G401 (cell line): ENCODE data around the gene PRODH. TPM values are rescaled to one million over a fixed set of nuclear protein-coding genes. Genes with fewer than 3 reads are reported as not detected.
"Not testable (repeated sequence)": the region's sequence is repeated elsewhere in the genome, so short reads cannot be mapped to it uniquely, and the experiment has no call there.

Experiments
- DNase-seq: peaks from one replicate; pipeline ENCODE4 v3.0.0-alpha.2; 2015; ENCODE audit warnings: low spot score
- in situ Hi-C: cut with HindIII; loops from 2 replicates; pipeline ENCODE4 v1.10.0; 2016; ENCODE audit warnings: low sequenced_read_pairs, mixed read lengths
- total RNA-seq: library from RNA; depleted of rRNA; stranded (reverse); fragments of >200 nt; shearing (Covaris generic); gene quantifications from 2 replicates; pipeline ENCODE4 v1.2.3, GENCODE V29; 2014; rRNA removed

Gene PRODH
- total RNA-seq, 1 experiment from 2014 or later = 0.98 TPM

GRCh38 chr22:18915550-18915949 lies 20.5 kb downstream of the PRODH start:
- in situ Hi-C loops, DNase-seq: not testable (repeated sequence)

- DNase-seq, in situ Hi-C loops: not testable (repeated sequence)
Measured at GRCh38 chr22:18914558-18914957, 21.5 kb downstream of the PRODH start.

- in situ Hi-C loops, DNase-seq: not testable (repeated sequence)
Measured at GRCh38 chr22:18912264-18912946, 23.7 kb downstream of the PRODH start.

- DNase-seq, in situ Hi-C loops: not testable (repeated sequence)
Measured at GRCh38 chr22:18911535-18911934, 24.6 kb downstream of the PRODH start.

GRCh38 chr22:18909556-18909955 lies 26.5 kb downstream of the PRODH start:
- DNase-seq = no peak
- in situ Hi-C loops = no loop called here

GRCh38 chr22:18906896-18907295 lies 29.2 kb downstream of the PRODH start:
- in situ Hi-C loops = no loop called here

GRCh38 chr22:18906410-18906745 lies 29.7 kb downstream of the PRODH start:
- in situ Hi-C loops, DNase-seq: not testable (repeated sequence)

More at GRCh38 chr22:18906896-18907295, 29.2 kb downstream of the PRODH start:
- no peak for DNase-seq

- no peak for DNase-seq
- in situ Hi-C loops = no loop called here
Measured at GRCh38 chr22:18905540-18906409, 30.3 kb downstream of the PRODH start, which contains the start of gene DGCR6. TSS of gene DGCR6 (plus strand) at chr22:18906320. CDS start at chr22:18906375, 55 bp downstream.

GRCh38 chr22:18896037-18896657 lies 39.9 kb downstream of the PRODH start:
- DNase-seq, in situ Hi-C loops: not testable (repeated sequence)

GRCh38 chr22:18893775-18894174 lies 42.3 kb downstream of the PRODH start:
- in situ Hi-C loops, DNase-seq: not testable (repeated sequence)

GRCh38 chr22:18890510-18891192 lies 45.4 kb downstream of the PRODH start:
- DNase-seq, in situ Hi-C loops: not testable (repeated sequence)

GRCh38 chr22:18888115-18888514 lies 48.0 kb downstream of the PRODH start:
- in situ Hi-C loops = no loop called here
- no peak for DNase-seq

GRCh38 chr22:18884465-18884864 lies 51.6 kb downstream of the PRODH start:
- in situ Hi-C loops, DNase-seq: not testable (repeated sequence)

GRCh38 chr22:18881260-18881659 lies 54.8 kb downstream of the PRODH start:
- in situ Hi-C loops = not testable (repeated sequence)
- peak; percentile 0 for DNase-seq

Other genes with a start within 250 kb of the PRODH start
- gene DGCR6, start 30.0 kb downstream of the PRODH start, total RNA-seq = 0.98 and 6.4 TPM in 2 replicates
- 56.6 and 59.9 TPM in 2 replicates for gene DGCR2, start 186.1 kb upstream of the PRODH start, total RNA-seq
- gene TSSK2, start 195.0 kb upstream of the PRODH start, total RNA-seq = not detected in 2 replicates
- gene ESS2, start 208.4 kb upstream of the PRODH start, total RNA-seq = 28.7 and 39.0 TPM in 2 replicates
- 0.44 TPM in 1 of 2 replicates, not detected in the other for gene GSC2, start 214.0 kb upstream of the PRODH start, total RNA-seq
- 154 and 198 TPM in 2 replicates for gene SLC25A1, start 242.4 kb upstream of the PRODH start, total RNA-seq